Measurements from ENCODE around the gene TMEM184B. TPM values are rescaled to one million over a fixed set of nuclear protein-coding genes. Genes with fewer than 3 reads are reported as not detected.

Gene TMEM184B
- total and polyA plus RNA-seq, 2 of the 8 experiments (the other 6 are each of a cell fraction or from before 2014, with no cell fraction given), result 41.6 to 81.0 TPM

DNA sequence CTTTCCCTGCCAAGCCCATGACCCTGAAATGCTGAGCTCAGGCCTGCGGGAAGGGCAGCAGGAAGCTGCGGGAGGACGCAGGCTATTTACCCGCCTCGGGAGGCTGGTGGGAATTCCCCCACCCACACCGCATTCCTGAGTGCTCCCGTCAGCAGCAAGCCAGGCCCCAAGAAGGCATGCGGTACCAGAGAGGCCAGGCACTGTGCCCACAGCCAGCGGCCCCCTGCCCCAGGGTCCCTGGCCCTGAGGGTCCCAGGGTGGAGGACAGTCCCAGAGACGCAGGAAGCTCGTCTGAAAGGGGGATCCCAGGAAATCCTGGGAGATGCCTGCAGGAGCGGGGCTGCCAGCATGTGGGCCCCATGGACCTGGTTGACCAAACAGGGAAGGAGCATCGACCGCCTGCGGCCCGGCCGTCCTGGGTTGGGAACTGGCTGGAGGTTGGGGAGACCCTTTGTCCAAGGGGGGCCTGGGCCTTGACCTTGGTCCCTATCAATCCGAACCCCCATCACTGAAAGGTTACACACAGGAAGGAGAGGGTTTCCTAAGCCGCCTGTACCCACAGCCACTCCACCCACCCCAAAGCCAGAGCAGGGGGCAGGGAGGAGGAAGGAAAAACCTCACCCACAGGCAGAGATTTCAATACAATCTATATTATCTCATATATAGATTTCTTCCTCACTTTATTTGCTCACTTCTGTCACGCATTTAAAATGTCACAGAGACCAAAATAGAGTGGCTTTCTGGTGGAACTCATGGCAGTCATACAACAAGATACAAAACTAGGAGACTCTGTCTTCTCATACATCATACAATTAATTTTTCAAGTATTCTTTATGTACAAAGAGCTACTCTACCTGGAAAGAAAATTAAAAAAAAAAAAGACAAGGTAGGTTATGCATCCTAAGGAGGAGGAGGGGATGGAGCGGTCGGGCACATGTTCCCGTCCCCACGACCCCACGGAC lies 53.9 kb downstream of the TMEM184B start (continued):
- TF ChIP-seq, protein P1, sequence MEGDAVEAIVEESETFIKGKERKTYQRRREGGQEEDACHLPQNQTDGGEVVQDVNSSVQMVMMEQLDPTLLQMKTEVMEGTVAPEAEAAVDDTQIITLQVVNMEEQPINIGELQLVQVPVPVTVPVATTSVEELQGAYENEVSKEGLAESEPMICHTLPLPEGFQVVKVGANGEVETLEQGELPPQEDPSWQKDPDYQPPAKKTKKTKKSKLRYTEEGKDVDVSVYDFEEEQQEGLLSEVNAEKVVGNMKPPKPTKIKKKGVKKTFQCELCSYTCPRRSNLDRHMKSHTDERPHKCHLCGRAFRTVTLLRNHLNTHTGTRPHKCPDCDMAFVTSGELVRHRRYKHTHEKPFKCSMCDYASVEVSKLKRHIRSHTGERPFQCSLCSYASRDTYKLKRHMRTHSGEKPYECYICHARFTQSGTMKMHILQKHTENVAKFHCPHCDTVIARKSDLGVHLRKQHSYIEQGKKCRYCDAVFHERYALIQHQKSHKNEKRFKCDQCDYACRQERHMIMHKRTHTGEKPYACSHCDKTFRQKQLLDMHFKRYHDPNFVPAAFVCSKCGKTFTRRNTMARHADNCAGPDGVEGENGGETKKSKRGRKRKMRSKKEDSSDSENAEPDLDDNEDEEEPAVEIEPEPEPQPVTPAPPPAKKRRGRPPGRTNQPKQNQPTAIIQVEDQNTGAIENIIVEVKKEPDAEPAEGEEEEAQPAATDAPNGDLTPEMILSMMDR (IDR thresholded peaks at IDR 0.05; ENCODE audit: control extremely low read depth in 1 of 3, insufficient read depth in 1 of 3, low read depth in 1 of 3, low read length in 3 of 3), result no peak
- TF ChIP-seq ASH2L (IDR thresholded peaks at IDR 0.05; ENCODE audit: low read length) (no peak), SUZ12 (IDR thresholded peaks at IDR 0.05; ENCODE audit: low read length) (no peak), POLR2AphosphoS5 (IDR thresholded peaks at IDR 0.05; ENCODE audit: low read depth, low read length) (peak; percentile 78), ATF2 (IDR thresholded peaks at IDR 0.05; ENCODE audit: low read length) (0 out of 2 replicates have a peak, but pooled peaks have one; percentile 18), GTF2F1 (IDR thresholded peaks at IDR 0.05; ENCODE audit: borderline replicate concordance, low read depth, low read length) (no peak), SRF (IDR thresholded peaks at IDR 0.05; ENCODE audit: low read depth, low read length) (no peak), FOSL1 (IDR thresholded peaks at IDR 0.05; ENCODE audit: insufficient read depth, low read depth, low read length) (no peak), SIRT6 (IDR thresholded peaks at IDR 0.05; ENCODE audit: low read length) (no peak), BACH1 (IDR thresholded peaks at IDR 0.05; ENCODE audit: low read length) (peak; percentile 72), GABPA (IDR thresholded peaks at IDR 0.05; ENCODE audit: borderline replicate concordance, insufficient read depth, low read length) (peak; percentile 67; the same call in 1 of the 2 replicates), NANOG (IDR thresholded peaks at IDR 0.05; ENCODE audit: insufficient read depth, low read depth, low read length, poor library complexity, severe bottlenecking) (no peak), SP2 (IDR thresholded peaks at IDR 0.05; ENCODE audit: low read length) (no peak), CBX8 (IDR thresholded peaks at IDR 0.05; ENCODE audit: borderline replicate concordance, low read depth, low read length) (no peak), MAFK (IDR thresholded peaks at IDR 0.05; ENCODE audit: low read depth, low read length) (no peak), TCF12 (IDR thresholded peaks at IDR 0.05; ENCODE audit: low read depth, low read length) (0 out of 2 replicates have a peak, but pooled peaks have one; percentile 40), POLR2A (IDR thresholded peaks at IDR 0.05; ENCODE audit: control extremely low read depth in 1 of 2, low read depth in 2 of 2, low read length in 2 of 2) (peak in 1 of 2 experiments; percentile 86; a peak in 2 of 3 replicates), YY1 (IDR thresholded peaks at IDR 0.05; ENCODE audit: low read depth, low read length) (peak; percentile 63; the same call in 1 of the 2 replicates), KDM4A (IDR thresholded peaks at IDR 0.05; ENCODE audit: low read depth, low read length, severe bottlenecking) (no peak), EZH2 (IDR thresholded peaks at IDR 0.05; ENCODE audit: low read depth, low read length, severe bottlenecking) (no peak)
